Body of pancreas (tissue), 4 donors: Measurements from ENCODE around the gene DSE.

Experiments
- POLR2A ChIP-seq, 3 donors: fragments of 450-650 bp; IDR thresholded peaks; one replicate each; pipeline ENCODE4 v1.6.1; 2016; ENCODE audit warnings: antibody characterized with exemption in 3 of 3, mild to moderate bottlenecking in 2 of 3
- TF ChIP-seq, protein P1 (sequence below), 7 experiments: fragments of 450-650 bp in 4 of 7; fragments of 200-600 bp in 3 of 7; sonication (generic) in 3 of 7; IDR thresholded peaks; one replicate each; pipeline ENCODE4 v1.5.1; 2016 to 2019; ENCODE audit warnings: antibody characterized with exemption in 7 of 7

DNA sequence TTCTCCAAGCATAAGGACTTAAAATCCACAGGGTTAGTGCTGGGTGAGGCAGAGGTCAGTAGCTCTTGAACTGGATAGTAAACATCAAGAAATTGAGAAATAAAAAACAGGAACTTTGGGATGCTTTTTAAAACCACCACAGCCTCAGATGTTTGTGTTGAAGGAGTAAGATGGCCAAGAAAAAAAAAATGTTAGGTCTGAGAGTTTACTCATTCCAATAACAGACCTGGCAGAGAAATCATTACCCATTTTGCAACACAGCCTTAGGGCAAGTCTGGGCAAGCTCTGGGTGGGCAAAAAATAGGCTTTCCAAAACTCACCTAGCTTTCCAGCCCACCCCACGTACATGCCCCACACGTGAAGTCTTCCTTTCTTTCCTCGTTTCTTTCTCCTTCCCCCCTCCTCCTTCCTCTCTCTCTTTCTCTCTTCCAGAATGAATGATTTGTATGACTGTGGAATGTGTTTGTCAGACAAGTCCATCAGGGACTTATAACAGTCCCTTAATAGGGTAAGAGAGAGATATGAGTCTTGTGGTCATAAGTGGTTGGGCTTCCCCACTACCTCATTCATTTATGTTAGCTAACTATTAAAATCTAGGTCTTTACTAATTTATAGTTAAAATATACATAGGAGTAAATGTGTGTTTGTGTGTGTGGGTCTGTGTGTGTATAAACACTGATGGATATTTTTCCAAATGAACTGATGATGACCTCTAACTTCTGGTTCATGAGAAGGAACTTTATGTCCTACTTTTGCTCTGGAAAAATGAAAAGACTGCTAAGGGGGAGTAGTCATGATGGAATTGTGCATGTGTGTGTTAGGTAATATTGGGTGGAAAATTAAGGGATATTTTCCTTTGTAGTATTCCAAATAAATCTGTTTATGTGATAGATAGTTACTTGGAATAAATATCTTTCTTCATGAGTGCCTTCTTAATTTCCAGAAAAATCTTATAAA is 18.0 kb upstream of the DSE start:
- TF ChIP-seq, protein P1, sequence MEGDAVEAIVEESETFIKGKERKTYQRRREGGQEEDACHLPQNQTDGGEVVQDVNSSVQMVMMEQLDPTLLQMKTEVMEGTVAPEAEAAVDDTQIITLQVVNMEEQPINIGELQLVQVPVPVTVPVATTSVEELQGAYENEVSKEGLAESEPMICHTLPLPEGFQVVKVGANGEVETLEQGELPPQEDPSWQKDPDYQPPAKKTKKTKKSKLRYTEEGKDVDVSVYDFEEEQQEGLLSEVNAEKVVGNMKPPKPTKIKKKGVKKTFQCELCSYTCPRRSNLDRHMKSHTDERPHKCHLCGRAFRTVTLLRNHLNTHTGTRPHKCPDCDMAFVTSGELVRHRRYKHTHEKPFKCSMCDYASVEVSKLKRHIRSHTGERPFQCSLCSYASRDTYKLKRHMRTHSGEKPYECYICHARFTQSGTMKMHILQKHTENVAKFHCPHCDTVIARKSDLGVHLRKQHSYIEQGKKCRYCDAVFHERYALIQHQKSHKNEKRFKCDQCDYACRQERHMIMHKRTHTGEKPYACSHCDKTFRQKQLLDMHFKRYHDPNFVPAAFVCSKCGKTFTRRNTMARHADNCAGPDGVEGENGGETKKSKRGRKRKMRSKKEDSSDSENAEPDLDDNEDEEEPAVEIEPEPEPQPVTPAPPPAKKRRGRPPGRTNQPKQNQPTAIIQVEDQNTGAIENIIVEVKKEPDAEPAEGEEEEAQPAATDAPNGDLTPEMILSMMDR (IDR thresholded peaks at IDR 0.05): no peak
- TF ChIP-seq POLR2A (IDR thresholded peaks at IDR 0.05): no peak
